Renal cortex interstitium (tissue), 11 donors: Measurements from ENCODE around the gene DLGAP1. TPM values are rescaled to one million over a fixed set of nuclear protein-coding genes. Genes with fewer than 3 reads are reported as not detected.

Source experiments
- DNase-seq, 11 donors: peaks; one replicate each; pipeline ENCODE4 v3.0.0-alpha.2; 2013; ENCODE audit warnings: low read depth in 9 of 11, low spot score in 4 of 11; ENCODE audit errors: extremely low read depth in 1 of 11
- polyA plus RNA-seq, 3 donors: library from polyadenylated mRNA; unstranded; fragments of 120-200 nt; gene quantifications; one replicate each; pipeline ENCODE4 v1.2.1, GENCODE V29; 2013; ENCODE audit not compliant: insufficient read length in 3 of 3

DLGAP1 gene
- polyA plus RNA-seq, 3 donors = 4.6 to 6.1 (median 5.9) TPM

GRCh38 chr18:3747176-3747973 is 707.7 kb downstream of the DLGAP1 start:
- DNase-seq = no peak

DNA sequence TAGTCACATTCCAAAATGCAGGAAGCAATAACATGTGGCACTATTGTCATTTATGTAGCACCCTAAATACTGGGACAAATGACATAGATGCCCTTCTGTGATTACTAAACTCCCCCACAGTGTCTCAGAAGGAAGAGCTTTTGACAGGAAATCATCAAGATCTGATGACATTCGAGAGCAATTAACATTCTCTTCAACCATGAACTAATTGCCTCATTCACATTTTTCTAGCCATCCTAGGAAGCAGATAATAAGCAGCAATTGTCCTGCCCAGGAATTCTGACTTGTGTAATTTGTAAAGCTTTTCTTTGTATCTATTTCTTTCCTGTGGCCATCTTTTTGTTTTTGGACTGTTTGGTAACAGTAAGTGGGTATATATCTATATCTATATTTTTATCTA is 712.6 kb downstream of the DLGAP1 start:
- DNase-seq = no peak

- DNase-seq = no peak
Measured at GRCh38 chr18:3741333-3741732, 713.8 kb downstream of the DLGAP1 start.

GRCh38 chr18:3728704-3729437 is 726.2 kb downstream of the DLGAP1 start:
- DNase-seq = no peak

DNA sequence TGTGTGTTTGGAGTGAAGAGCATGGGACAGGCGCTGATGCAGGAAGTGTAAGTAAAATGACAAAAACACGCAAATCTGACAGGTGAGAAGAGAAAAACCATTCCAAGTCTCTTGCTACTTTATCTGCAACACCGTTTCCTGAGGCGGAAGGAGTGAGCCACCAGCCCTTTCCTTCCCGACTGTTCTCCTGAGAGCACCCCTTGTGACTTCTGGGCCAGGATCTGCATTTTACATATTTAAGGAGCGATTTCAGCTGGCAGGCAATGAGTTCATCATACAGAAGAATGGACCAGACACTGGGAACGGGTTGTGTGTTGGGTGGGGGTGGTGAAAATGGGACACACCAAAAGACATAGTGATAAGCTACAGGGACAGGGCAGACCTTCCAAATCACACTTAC is 727.8 kb downstream of the DLGAP1 start:
- DNase-seq = no peak

- DNase-seq = no peak
Measured at GRCh38 chr18:3726238-3726951, 728.7 kb downstream of the DLGAP1 start.

- DNase-seq = no peak
Measured at GRCh38 chr18:3725115-3725514, 730.0 kb downstream of the DLGAP1 start.

DNA sequence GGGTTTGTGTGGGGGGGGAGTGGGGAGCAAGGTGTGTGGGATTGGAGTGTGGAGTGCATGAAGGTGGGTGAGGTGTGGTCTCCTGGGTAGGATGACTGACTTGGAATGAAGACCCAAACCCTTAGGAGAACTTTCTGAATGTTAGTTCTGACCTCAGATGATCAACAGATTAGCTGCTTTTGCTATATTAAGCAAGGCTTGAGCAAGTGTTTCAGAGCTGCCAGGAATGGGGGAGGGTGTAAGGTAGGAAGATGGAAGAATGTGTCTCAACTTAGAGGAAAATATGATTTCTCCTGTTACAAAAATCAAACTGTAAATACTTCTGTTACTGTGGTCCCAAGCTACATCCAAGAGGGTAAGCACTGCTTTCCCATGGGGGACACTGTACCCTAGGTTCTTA is 731.6 kb downstream of the DLGAP1 start:
- no peak for DNase-seq

DNA sequence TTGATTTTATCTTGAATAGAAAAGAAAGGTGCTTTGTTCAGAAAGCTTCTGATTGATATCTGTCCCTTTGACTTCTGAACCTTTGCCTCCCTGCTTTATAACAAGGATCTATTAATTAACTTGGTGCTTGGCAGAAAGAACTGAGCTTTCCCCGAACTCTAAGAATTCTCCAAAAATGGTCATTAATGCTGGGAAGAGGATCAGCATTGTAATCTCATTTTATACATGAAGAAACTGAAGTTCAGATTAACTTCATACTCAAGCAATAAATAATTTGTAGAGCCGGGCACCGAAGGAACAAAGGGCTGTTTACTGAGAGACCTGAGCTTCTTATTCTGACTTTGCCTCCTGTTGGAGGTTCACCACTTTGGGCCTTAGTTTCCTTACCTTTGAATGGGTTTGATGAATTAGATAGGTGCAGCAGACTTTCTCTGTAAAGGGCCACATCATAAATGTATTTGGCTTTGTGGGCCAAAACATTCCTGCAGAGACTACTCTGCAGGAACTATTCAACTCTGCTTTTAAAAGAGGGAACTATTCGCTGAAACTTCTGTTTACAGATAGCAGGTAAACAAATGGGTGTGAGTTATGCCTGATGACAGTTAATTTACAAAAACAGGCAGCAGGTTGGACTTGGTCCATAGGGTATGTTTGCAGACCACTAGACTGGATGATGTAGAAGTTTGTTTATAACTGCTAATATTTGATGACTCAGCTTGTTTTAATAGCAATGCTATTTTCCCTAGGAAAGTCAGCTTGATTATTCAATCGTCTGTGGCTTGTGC is 732.3 kb downstream of the DLGAP1 start:
- no peak for DNase-seq

DNA sequence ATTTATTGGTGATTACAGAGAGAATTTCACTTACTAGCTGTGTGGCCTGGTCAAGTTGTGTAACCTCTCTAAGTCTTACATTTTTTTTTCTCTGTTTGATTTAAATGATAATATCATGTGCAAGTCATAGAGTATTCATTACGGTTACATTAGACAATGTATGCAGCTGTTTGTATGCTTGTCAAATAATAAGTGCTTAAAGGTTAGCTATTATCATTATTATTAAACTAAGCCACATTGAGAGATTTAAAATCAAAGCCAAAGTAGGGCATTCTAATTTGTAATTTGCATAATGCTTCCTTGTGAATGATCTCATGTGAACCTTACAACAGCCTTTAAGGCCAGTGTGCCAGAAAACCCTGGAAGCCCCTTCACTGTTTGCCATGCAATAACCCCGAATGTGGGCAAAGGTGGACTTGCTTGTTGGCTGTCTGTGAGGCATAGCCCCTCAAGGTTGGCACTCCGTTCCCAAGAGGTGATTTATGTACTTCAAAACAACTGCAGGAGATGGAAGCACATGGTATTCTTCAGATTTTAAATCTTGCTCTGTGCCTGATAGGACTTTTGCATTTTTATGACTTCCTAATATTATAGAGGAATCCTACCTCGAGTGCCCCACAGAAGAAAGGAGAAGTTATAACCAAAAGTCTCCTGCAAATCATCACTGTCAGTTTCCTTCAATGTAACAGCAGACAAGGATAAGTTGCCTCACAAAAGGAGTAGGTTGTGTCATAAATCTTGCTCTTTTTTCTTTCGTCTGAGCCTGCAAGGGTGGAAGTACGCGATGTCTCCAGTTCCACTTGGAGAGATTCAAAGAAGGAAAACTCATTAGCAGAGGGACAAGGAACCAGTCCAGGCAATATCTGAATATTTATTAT is 733.1 kb downstream of the DLGAP1 start:
- DNase-seq = no peak

DNA sequence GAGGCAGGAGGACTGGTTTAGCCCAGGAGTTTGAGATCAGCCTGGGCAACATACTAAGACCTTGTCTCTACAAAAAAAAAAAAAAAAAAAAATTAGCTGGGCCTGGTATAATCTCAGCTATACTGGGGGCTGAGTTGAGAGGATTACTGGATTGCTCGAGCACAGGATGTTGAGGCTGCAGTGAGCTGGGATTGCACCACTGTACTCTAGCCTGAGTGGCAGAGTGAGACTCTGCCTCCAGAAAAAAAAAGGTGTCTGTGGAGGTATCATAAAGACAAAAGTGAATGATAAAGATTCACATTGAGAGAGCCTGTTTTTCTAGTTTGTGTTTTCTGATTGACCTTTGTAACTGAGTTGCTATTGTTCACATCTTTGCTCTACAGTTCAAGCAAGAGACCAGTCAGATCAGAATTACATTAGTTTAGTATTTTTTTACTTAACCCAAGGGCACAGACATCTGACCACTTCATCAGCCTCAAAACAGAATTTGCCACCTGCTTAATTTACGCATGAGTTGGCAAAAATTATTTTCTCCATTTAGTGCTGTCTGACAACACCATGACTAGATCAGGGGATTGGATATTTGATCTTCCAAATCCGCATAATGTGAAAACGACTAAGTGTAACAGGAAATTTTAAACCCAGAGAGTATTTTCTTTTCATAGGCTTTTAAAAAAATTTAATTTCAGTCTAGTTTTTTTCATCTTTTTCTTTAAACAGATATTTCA is 734.1 kb downstream of the DLGAP1 start:
- no peak for DNase-seq

DNA sequence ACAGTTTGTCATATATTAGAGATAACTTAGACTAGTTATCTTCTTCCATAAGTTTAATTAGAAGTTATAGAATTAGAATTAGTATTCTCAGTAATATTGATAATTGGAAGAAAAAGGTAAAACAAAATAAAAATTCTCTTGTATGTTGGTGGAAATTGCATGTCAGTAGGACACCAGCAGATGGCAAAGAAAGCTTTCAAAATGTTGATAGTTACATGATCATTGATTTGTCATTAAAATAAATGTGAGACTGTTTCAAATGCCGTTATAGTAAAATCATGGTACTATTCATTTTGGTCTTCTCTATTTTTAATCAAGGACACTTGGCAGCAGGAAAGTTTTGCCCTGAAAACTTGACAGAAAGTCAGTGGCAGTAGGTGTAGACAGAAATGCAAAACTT is 734.9 kb downstream of the DLGAP1 start:
- DNase-seq = no peak

DNA sequence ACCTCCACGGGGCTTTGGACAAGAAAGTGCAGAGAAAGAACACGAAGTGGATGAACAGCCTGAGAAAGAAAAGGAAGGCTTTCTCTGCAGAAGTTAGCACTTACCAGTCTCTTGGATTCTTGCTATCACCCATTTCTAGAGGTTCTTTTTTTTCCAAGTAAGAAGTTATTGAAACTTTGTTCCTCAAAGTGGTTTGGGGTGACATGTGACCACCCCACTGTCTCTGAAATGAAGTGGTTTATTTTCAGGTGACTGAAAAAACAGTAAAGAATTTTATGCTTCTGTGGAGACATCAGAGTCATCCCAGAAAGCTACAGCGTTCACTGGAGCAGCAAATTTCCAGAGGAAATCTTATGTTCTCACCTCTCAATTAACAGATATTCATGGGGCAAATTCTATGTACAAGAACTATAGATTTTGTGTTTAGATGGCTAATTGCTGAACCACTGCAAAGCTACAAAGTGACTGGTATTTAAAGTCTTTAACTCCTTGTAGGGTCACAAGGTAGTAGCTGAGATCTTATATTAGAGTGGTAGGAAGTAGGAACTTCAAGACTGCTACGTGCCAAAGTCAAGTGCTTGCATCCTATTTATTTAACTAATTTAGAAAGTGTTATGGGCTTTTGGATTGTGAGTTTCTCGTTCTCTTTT is 737.6 kb downstream of the DLGAP1 start:
- DNase-seq = no peak

DNA sequence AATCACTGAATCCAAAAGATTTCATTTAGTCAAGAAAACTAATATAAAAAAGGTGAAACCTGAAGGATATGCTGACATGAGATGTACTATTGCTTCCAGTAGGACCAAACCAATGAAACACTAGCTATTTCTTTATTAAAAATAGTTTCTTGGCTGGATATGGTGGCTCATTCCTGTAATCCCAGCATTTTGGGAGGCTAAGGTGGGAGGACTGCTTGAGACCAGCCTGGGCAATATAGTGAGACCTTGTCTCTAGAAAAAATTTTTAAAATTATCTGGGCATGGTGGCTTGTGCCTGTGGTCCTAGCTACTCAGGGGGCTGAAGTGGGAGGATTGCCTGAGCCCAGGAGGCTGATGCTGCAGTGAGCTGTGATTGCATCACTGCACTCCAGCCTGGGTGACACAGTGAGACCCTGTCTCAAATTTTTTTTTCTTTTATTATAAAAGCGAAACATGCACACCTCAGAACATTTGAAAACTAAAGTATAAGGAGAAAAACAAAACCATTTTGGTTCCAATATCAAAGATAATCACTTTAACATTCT is 738.9 kb downstream of the DLGAP1 start:
- no peak for DNase-seq

- DNase-seq = no peak
Measured at GRCh38 chr18:3715231-3716080, 739.7 kb downstream of the DLGAP1 start.

DNA sequence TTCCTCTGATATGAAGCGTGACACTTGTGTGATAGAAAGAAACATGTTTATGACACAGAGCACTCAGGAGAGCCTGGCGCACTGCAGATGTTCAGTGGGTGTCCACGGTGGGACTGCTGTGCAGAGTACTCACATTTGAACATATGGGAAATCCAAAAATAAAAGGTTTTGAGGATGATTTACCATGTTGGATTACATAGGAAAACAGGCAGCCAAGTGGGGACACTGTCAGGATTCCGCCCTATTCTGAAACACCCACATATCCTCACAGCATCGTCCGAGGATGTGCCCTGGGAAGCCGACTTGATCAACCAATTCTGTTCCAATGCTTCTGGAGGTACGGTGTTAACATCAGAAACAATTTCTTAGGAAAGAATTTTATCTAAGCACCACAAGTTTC is 741.4 kb downstream of the DLGAP1 start:
- DNase-seq = no peak
